ENCODE results near the gene CCDC106. TPM values are rescaled to one million over a fixed set of nuclear protein-coding genes. Genes with fewer than 3 reads are reported as not detected.
A peak's percentile ranks its signal among the peaks of the same experiment; 100 is the strongest.

The CCDC106 gene
- total and polyA plus RNA-seq, 2 experiments from 2014 or later = 42.4 to 43.5 TPM

- H3K4me3 ChIP-seq = no peak overlapping the region
- H3K27me3 ChIP-seq = no peaks in the 10 kb centered on the region
- no peak overlapping the region for H3K27ac ChIP-seq
- H3K36me3 ChIP-seq = no peaks in the 10 kb centered on the region
- no peaks in the 10 kb centered on the region for H3K9me3 ChIP-seq (ENCODE audit: low read depth)
- H3K4me1 ChIP-seq (ENCODE audit: low read depth) = peaks cover 7% of the 10 kb centered on the region
- no peak for DNase-seq (ENCODE audit: low read depth in 1 of 2, low spot score in 1 of 2)
- TF ChIP-seq CTCF (IDR thresholded peaks at IDR 0.05; ENCODE audit: low read depth, low read length) = no peak
Observed at GRCh38 chr19:55651236-55651635, 3.2 kb downstream of the CCDC106 start.

GRCh38 chr19:55652311-55653128 lies 4.5 kb downstream of the CCDC106 start:
- H3K9me3 ChIP-seq (ENCODE audit: low read depth) = no peaks in the 10 kb centered on the region
- H3K27me3 ChIP-seq = no peaks in the 10 kb centered on the region
- no peak for DNase-seq (ENCODE audit: low read depth in 1 of 2, low spot score in 1 of 2)
- no peaks in the 10 kb centered on the region for H3K36me3 ChIP-seq
- TF ChIP-seq CTCF (IDR thresholded peaks at IDR 0.05; ENCODE audit: low read depth, low read length) = no peak
- H3K4me3 ChIP-seq = no peak overlapping the region
- peak overlapping the region; percentile 54 for H3K27ac ChIP-seq
- H3K4me1 ChIP-seq (ENCODE audit: low read depth) = peaks cover 13% of the 10 kb centered on the region

DNA sequence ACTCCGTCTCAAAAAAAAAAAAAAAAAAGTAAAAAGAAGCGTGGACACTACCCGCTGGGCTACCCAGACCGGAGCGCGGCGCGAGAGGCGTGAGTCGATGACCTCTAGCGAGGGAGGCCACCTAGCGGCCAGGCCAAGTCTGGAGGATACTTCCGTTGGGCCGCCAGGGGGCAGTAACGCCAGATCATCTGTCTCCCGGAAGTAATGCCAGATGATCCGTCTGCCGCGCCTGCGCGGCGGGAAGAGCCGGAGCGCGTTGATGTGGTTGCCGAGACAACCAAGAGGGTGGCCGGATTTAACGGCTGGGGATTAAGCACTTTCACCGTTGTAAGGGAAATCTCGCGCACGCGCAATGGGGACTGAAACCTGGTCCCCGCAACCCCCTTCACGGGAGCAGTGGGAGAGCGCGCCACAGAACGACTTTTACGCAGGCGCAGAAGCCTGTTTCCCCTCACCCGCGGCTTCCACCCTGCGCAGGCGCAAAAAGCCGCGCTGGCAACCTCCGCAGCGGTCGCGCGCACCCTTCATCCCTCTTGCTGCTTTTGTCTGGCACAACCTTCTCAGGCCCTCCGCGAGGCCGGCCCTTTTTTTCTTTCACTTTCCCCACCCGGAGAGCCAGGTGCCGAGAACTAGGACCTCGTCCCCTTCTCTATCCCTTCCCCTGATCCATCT lies 5.8 kb downstream of the CCDC106 start:
- Histone ChIP-seq H3K36me3 (no peaks in the 10 kb centered on the region), H3K4me3 (peak overlapping the region; percentile 79), H3K9me3 (ENCODE audit: low read depth) (no peaks in the 10 kb centered on the region), H3K4me1 (ENCODE audit: low read depth) (peaks cover 13% of the 10 kb centered on the region), H3K27ac (peak overlapping the region; percentile 99), H3K27me3 (no peaks in the 10 kb centered on the region)
- peak; percentile 99 for DNase-seq (ENCODE audit: low read depth in 1 of 2, low spot score in 1 of 2)
- TF ChIP-seq CTCF (IDR thresholded peaks at IDR 0.05; ENCODE audit: low read depth, low read length) = peak; percentile 100

- peak overlapping the region; percentile 99 for H3K27ac ChIP-seq
- no peaks in the 10 kb centered on the region for H3K9me3 ChIP-seq (ENCODE audit: low read depth)
- no peaks in the 10 kb centered on the region for H3K27me3 ChIP-seq
- H3K4me1 ChIP-seq (ENCODE audit: low read depth) = peaks cover 13% of the 10 kb centered on the region
- peak overlapping the region; percentile 79 for H3K4me3 ChIP-seq
- TF ChIP-seq CTCF (IDR thresholded peaks at IDR 0.05; ENCODE audit: low read depth, low read length) = no peak
- no peaks in the 10 kb centered on the region for H3K36me3 ChIP-seq
- peak; percentile 100 for DNase-seq (ENCODE audit: low read depth in 1 of 2, low spot score in 1 of 2)
Observed at GRCh38 chr19:55654323-55654867, 6.4 kb downstream of the CCDC106 start.

DNA sequence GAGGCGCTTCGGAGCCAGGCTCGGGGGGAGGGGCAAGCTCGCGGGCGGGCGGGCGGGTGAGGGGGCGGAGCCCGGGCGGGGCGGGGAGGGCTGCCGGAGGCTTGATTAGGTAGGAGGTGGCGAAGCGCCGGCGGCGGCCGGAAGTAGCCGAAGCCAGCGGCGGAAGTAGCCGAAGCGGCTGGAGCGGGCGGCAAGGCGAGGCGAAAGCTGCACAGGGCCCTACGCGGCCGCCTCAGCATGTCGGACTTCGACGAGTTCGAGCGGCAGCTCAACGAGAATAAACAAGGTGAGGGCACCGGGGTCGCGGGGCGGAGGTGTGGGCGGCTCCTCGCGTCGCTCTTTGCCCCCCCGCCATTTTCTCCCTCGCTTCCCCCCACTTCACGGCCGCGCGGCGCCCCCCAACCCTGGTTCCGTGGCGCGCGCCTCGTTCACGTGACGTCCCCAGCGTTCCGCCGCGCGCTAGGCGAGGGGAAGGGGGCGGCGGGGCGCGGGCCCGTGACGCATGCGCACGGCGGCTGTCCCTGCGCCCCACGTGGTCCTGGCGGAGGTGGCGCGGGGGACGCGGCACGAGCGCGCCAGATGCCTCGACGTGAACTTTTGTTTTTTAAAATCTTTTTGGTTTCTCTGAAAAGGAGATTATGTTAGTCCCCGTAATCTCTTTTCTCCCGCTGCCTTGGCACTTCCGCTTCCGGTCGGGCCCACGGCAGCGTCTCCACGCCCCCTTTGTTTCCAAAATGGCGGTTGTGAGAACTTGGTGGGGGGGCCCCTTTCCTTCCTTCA lies 7.0 kb downstream of the CCDC106 start, which contains the start of gene U2AF2:
Gene U2AF2 (plus strand): TSS at position 168 of the 780 bp plus-strand sequence. CDS start 70 bp downstream, at position 238.
- Histone ChIP-seq H3K27me3 (no peaks in the 10 kb centered on the region), H3K4me1 (ENCODE audit: low read depth) (peaks cover 13% of the 10 kb centered on the region), H3K4me3 (peak within 1 kb of the TSS; percentile 79), H3K27ac (peak within 1 kb of the TSS; percentile 99), H3K9me3 (ENCODE audit: low read depth) (no peaks in the 10 kb centered on the region), H3K36me3 (no peaks in the 10 kb centered on the region)
- TF ChIP-seq CTCF (IDR thresholded peaks at IDR 0.05; ENCODE audit: low read depth, low read length) = no peak
- peak; percentile 95 for DNase-seq (ENCODE audit: low read depth in 1 of 2, low spot score in 1 of 2)

All from cardiac muscle cell (in vitro differentiated cells and primary cell).